Lung (tissue), 12 donors: Measurements from ENCODE around the gene MAP3K7. TPM values are rescaled to one million over a fixed set of nuclear protein-coding genes. Genes with fewer than 3 reads are reported as not detected.

Experiments used
- ATAC-seq: fragments of 200-7000 bp; cut with Tn5 transposase; one replicate; pipeline ENCODE4 v1.9.1; 2020; ENCODE audit warnings: moderate number of reproducible peaks; ENCODE audit not compliant: insufficient read depth, low FRiP score
- DNase-seq, 3 donors: peaks; one replicate each; pipeline ENCODE4 v3.0.0-alpha.2; 2013 to 2017
- H3K27ac ChIP-seq, 2 donors: one replicate each; pipeline ENCODE4 v1.5.1; 2013; ENCODE audit warnings: mild to moderate bottlenecking in 2 of 2, moderate library complexity in 2 of 2, control low read depth in 1 of 2, inconsistent platforms in 1 of 2, low read depth in 1 of 2, low read length in 1 of 2
- H3K27me3 ChIP-seq, 3 donors: one replicate each; pipeline ENCODE4 v1.5.1; 2013; ENCODE audit warnings: low read length in 2 of 3; ENCODE audit not compliant: control insufficient read depth in 3 of 3, insufficient read depth in 3 of 3
- H3K36me3 ChIP-seq, 4 donors: one replicate each; pipeline ENCODE4 v1.5.1; 2013; ENCODE audit warnings: low read length in 4 of 4, mild to moderate bottlenecking in 1 of 4, moderate library complexity in 1 of 4; ENCODE audit not compliant: control insufficient read depth in 4 of 4, insufficient read depth in 4 of 4
- H3K4me1 ChIP-seq, 5 donors: one replicate each; pipeline ENCODE4 v1.5.1; 2013; ENCODE audit warnings: low read length in 5 of 5, mild to moderate bottlenecking in 2 of 5, moderate library complexity in 1 of 5; ENCODE audit not compliant: control insufficient read depth in 5 of 5, insufficient read depth in 5 of 5
- H3K4me3 ChIP-seq: one replicate; pipeline ENCODE4 v1.5.1; 2013; ENCODE audit warnings: mild to moderate bottlenecking, control low read depth, moderate library complexity
- H3K9ac ChIP-seq, 2 donors: one replicate each; pipeline ENCODE4 v1.5.1; 2013; ENCODE audit warnings: low read length in 2 of 2, control low read depth in 1 of 2; ENCODE audit not compliant: insufficient read depth in 1 of 2
- H3K9me3 ChIP-seq, 4 donors: one replicate each; pipeline ENCODE4 v1.5.1; 2013; ENCODE audit warnings: low read length in 3 of 4, mild to moderate bottlenecking in 1 of 4, moderate library complexity in 1 of 4; ENCODE audit not compliant: control insufficient read depth in 4 of 4, insufficient read depth in 3 of 4
- CTCF ChIP-seq: IDR thresholded peaks from 2 replicates; pipeline ENCODE4 v1.5.1; 2012; ENCODE audit warnings: mild to moderate bottlenecking; ENCODE audit errors: control extremely low read depth, extremely low read depth
- WGBS, 2 donors: extraction: QIAGEN DNeasy Blood & Tissue Kit; methylation state at CpG; one replicate each; pipeline ENCODE4 v1.1.7; 2013; 5-methylcytosine and 5-hydroxymethylcytosine counted together
- polyA plus RNA-seq, 2 donors: library from polyadenylated mRNA; stranded (reverse); fragments of 200-250 nt; gene quantifications; one replicate each; pipeline ENCODE4 v1.2.1, GENCODE V29; 2013
- total RNA-seq, 2 donors: library from RNA; depleted of rRNA in 1 of 2; stranded (reverse); fragments of >200 nt in 1 of 2; gene quantifications; one replicate each; pipeline ENCODE4 v1.2.1, GENCODE V29; 2014 to 2021
- donor health status: control.
- donor health status: control.
- donor health status: Bipolar disorder and iron deficiency.
- donor health status: healthy.
- donor health status: DM: yes; HTN: yes; CAD: no.

Gene MAP3K7
- total and polyA plus RNA-seq, 4 donors: 10.5 to 45.8 (median 15.7) TPM

- Histone ChIP-seq H3K36me3 (no peaks in the 10 kb centered on the region), H3K4me3 (no peak overlapping the region), H3K4me1 (peaks cover 0 to 3% (median 0%) of the 10 kb centered on the region in 5 donors), H3K27ac (no peak overlapping the region), H3K27me3 (no peaks in the 10 kb centered on the region), H3K9me3 (no peaks in the 10 kb centered on the region), H3K9ac (no peak overlapping the region)
- no peak for DNase-seq
- ATAC-seq: no peak
- no peak for TF ChIP-seq CTCF
- 66 to 77% methylated on average over 4 of the region's 4 CpGs for WGBS, 2 donors
Measured at GRCh38 chr6:90485635-90486277, 101.1 kb downstream of the MAP3K7 start.

- no peaks in the 10 kb centered on the region for H3K36me3 ChIP-seq
- H3K4me3 ChIP-seq: no peak overlapping the region
- no peaks in the 10 kb centered on the region for H3K27me3 ChIP-seq
- 79 to 88% methylated on average over 5 of the region's 5 CpGs for WGBS, 2 donors
- TF ChIP-seq CTCF: no peak
- no peak overlapping the region for H3K9ac ChIP-seq
- ATAC-seq (no peak), DNase-seq (no peak)
- H3K9me3 ChIP-seq: no peaks in the 10 kb centered on the region
- H3K27ac ChIP-seq: no peak overlapping the region
- no peaks in the 10 kb centered on the region for H3K4me1 ChIP-seq
Measured at GRCh38 chr6:90484903-90485302, 102.0 kb downstream of the MAP3K7 start.

DNA sequence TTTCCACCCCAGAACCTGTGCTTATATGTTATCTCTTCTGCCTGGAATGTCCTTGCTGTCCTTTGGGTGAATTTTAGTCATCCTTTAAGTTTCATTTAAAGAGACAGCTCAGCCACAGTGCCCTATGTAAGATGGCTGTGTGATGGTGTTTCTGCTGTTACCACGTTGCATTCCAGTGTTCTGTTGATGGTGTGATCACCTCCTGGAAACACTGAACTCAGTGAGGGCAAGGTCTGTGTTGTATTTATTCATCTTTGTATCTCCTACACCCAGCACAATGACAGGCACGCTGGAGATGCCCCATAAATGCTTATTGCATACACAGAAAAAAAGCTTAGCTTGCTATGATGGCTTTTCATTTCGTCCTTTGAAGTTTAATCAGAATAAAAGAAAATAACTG is 102.5 kb downstream of the MAP3K7 start:
- Histone ChIP-seq H3K27me3 (no peaks in the 10 kb centered on the region), H3K27ac (no peak overlapping the region), H3K4me3 (no peak overlapping the region), H3K9me3 (no peaks in the 10 kb centered on the region), H3K9ac (no peak overlapping the region), H3K36me3 (no peaks in the 10 kb centered on the region), H3K4me1 (no peaks in the 10 kb centered on the region)
- DNase-seq: no peak
- no peak for TF ChIP-seq CTCF
- WGBS, 2 donors: 72 to 83% methylated on average over 3 of the region's 3 CpGs
- ATAC-seq: no peak

DNA sequence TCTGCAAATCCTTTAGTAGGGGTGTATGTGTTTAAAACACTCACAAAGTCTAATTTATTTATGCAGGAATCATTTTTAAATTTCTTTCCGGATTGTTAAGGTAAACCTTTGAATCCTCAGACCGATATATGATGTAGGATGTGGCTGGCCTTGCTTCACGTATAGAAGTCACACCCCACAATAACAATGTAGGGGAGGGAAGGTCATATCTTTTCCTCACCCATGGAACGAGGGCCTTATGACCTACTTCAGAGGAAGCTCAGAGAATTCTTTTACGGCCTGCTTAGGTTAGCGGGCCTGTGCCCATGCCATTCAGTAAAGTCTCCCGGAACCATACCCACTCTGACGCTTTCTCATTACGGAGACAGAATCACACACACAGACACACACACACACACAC is 102.9 kb downstream of the MAP3K7 start:
- Histone ChIP-seq H3K27ac (no peak overlapping the region), H3K36me3 (no peaks in the 10 kb centered on the region), H3K9me3 (no peaks in the 10 kb centered on the region), H3K9ac (no peak overlapping the region), H3K27me3 (no peaks in the 10 kb centered on the region), H3K4me1 (peaks cover 0 to 2% (median 0%) of the 10 kb centered on the region in 5 donors), H3K4me3 (no peak overlapping the region)
- TF ChIP-seq CTCF: no peak
- WGBS, 2 donors: 94 to 95% methylated on average over 9 of the region's 9 CpGs
- ATAC-seq: no peak
- DNase-seq: no peak
